H4 (cell line): ENCODE data around the gene CRTC3. TPM values are rescaled to one million over a fixed set of nuclear protein-coding genes. Genes with fewer than 3 reads are reported as not detected.
"Not testable (repeated sequence)": the region's sequence is repeated elsewhere in the genome, so short reads cannot be mapped to it uniquely, and the experiment has no call there.

Experiments used
- DNase-seq: peaks from one replicate; pipeline ENCODE4 v3.0.0-alpha.2; 2015; ENCODE audit warnings: low spot score
- total RNA-seq: library from RNA; depleted of rRNA; stranded (reverse); fragments of >200 nt; shearing (Covaris generic); gene quantifications from 2 replicates; pipeline ENCODE4 v1.2.3, GENCODE V29; 2014

CRTC3 gene
- total RNA-seq, 1 experiment from 2014 or later = 6.8 TPM

GRCh38 chr15:90520365-90520764, 9.4 kb upstream of the CRTC3 start:
- DNase-seq = no peak

- no peak for DNase-seq
These were observed 6.3 kb upstream of the CRTC3 start for GRCh38 chr15:90523373-90523772.

GRCh38 chr15:90524018-90524803, 5.5 kb upstream of the CRTC3 start:
- not testable (repeated sequence) for DNase-seq

- DNase-seq = no peak
These were observed 732 bp upstream of the CRTC3 start for GRCh38 chr15:90529011-90529370.

- no peak for DNase-seq
These were observed 728 bp downstream of the CRTC3 start for GRCh38 chr15:90530250-90531051.

GRCh38 chr15:90531147-90531546, 1.4 kb downstream of the CRTC3 start:
- no peak for DNase-seq

GRCh38 chr15:90535254-90535653, 5.5 kb downstream of the CRTC3 start:
- DNase-seq = no peak

- no peak for DNase-seq
These were observed 10.1 kb downstream of the CRTC3 start for GRCh38 chr15:90539789-90540188.

- DNase-seq = no peak
These were observed 11.0 kb downstream of the CRTC3 start for GRCh38 chr15:90540768-90541167.

- no peak for DNase-seq
These were observed 15.4 kb downstream of the CRTC3 start for GRCh38 chr15:90545095-90545494.

- DNase-seq = no peak
These were observed 17.8 kb downstream of the CRTC3 start for GRCh38 chr15:90547540-90547939.

- no peak for DNase-seq
These were observed 21.2 kb downstream of the CRTC3 start for GRCh38 chr15:90550919-90551318.

GRCh38 chr15:90552162-90552928, 22.6 kb downstream of the CRTC3 start:
- DNase-seq = no peak

GRCh38 chr15:90552929-90553211, 23.1 kb downstream of the CRTC3 start:
- DNase-seq = no peak

GRCh38 chr15:90553248-90553745, 23.6 kb downstream of the CRTC3 start:
- no peak for DNase-seq

GRCh38 chr15:90557186-90558084, 27.7 kb downstream of the CRTC3 start:
- DNase-seq = no peak

- no peak for DNase-seq
These were observed 28.4 kb downstream of the CRTC3 start for GRCh38 chr15:90558171-90558573.

- DNase-seq = no peak
These were observed 29.4 kb downstream of the CRTC3 start for GRCh38 chr15:90559119-90559518.

GRCh38 chr15:90560229-90560776, 30.6 kb downstream of the CRTC3 start:
- DNase-seq = peak; percentile 40

- no peak for DNase-seq
These were observed 31.9 kb downstream of the CRTC3 start for GRCh38 chr15:90561344-90562244.
